K562 (cell line): Measurements from ENCODE around the gene RPTOR. TPM values are rescaled to one million over a fixed set of nuclear protein-coding genes. Genes with fewer than 3 reads are reported as not detected.

Source experiments
- ATAC-seq: fragments of 200-7000 bp; cut with Tn5 transposase; 3 replicates; pipeline ENCODE4 v1.9.1; 2020; ENCODE audit warnings: moderate library complexity
- BruUV-seq: library from RNA; stranded (reverse); fragments of 400-500 nt; replicated peaks from 2 replicates; lab custom pipeline; 2021; lab: Mats Ljungman, UMichigan
- CTCF ChIA-PET: fragments of 300-600 bp; formaldehyde crosslinking; extraction: SDS; loops from one replicate; lab custom pipeline; 2021; ENCODE audit warnings: low intra/inter-chr PET ratio; lab: Yijun Ruan, JAX
- POLR2A ChIA-PET: fragments of 300-600, 350-650 bp; sonication (Branson Sonifier 250); formaldehyde crosslinking; extraction: SDS; loops from one replicate; lab custom pipeline; 2021; ENCODE audit warnings: antibody characterized with exemption, inconsistent platforms; lab: Yijun Ruan, JAX
- DNase-seq, 4 experiments: peaks; one replicate each; pipeline versions ENCODE4 v3.0.0 to v3.0.0-alpha.2; 2011 to 2018; ENCODE audit warnings: low spot score in 3 of 4, mixed read lengths in 3 of 4; ENCODE audit errors: extremely low read depth in 1 of 4
- FAIRE-seq: peaks from 2 replicates; lab custom pipeline; 2011; peaks lifted over from hg19 to GRCh38; lab: Jason Lieb, UNC
- H2AFZ ChIP-seq: 2 replicates; pipeline ENCODE4 v1.6.0; 2011; ENCODE audit warnings: low read depth, low read length, control low read depth, inconsistent platforms
- H3K27ac ChIP-seq: fragments of 200-600 bp; 3 replicates; pipeline ENCODE4 v1.8.0; 2011; ENCODE audit warnings: low read depth, mild to moderate bottlenecking, control low read depth, inconsistent platforms, low read length, moderate library complexity, mixed read lengths; ENCODE audit errors: extremely low read depth
- H3K27me3 ChIP-seq, 2 experiments: fragments of 300-600 bp in 1 of 2; 2 replicates in 1 of 2; 3 replicates in 1 of 2; pipeline versions ENCODE4 v1.6.0 to v1.8.0; 2011; ENCODE audit warnings: inconsistent platforms in 2 of 2, low read length in 2 of 2, mild to moderate bottlenecking in 1 of 2, mixed read lengths in 1 of 2, moderate library complexity in 1 of 2; ENCODE audit not compliant: control insufficient read depth in 2 of 2, insufficient read depth in 2 of 2
- H3K36me3 ChIP-seq: fragments of 300-600 bp; 3 replicates; pipeline ENCODE4 v1.8.0; 2011; ENCODE audit warnings: mild to moderate bottlenecking, low read length, inconsistent platforms; ENCODE audit not compliant: control insufficient read depth, insufficient read depth
- H3K4me1 ChIP-seq, 2 experiments: fragments of 200-600 bp in 1 of 2; replicated peaks in 1 of 2; 2 replicates in 1 of 2; 3 replicates in 1 of 2; pipeline versions ENCODE4 v1.5.1 to v1.8.0; 2011; ENCODE audit warnings: inconsistent platforms in 2 of 2, low read length in 2 of 2, mild to moderate bottlenecking in 1 of 2, mixed read lengths in 1 of 2, moderate library complexity in 1 of 2; ENCODE audit not compliant: control insufficient read depth in 2 of 2, insufficient read depth in 2 of 2
- H3K4me2 ChIP-seq: 2 replicates; pipeline ENCODE4 v1.6.1; 2011; ENCODE audit warnings: low read length, control low read depth, inconsistent platforms, mixed read lengths; ENCODE audit not compliant: insufficient read depth
- H3K4me3 ChIP-seq: fragments of 200-600 bp; sonication (generic), shearing (Covaris generic); 2 replicates; pipeline ENCODE4 v1.5.1; 2016; ENCODE audit warnings: control low read depth, inconsistent platforms
- H3K79me2 ChIP-seq: fragments of 200-600 bp; 3 replicates; pipeline ENCODE4 v1.8.0; 2011; ENCODE audit warnings: low read length, inconsistent platforms; ENCODE audit not compliant: control insufficient read depth, insufficient read depth
- H3K9ac ChIP-seq, 2 experiments: 2 replicates each; pipeline versions ENCODE4 v1.6.0 to v1.6.1; 2011; ENCODE audit warnings: low read depth in 2 of 2, low read length in 2 of 2, control low read depth in 1 of 2, inconsistent platforms in 1 of 2, mild to moderate bottlenecking in 1 of 2, mixed read lengths in 1 of 2; ENCODE audit not compliant: insufficient read depth in 1 of 2
- H3K9me1 ChIP-seq: one replicate; pipeline ENCODE4 v1.6.0; 2011; ENCODE audit warnings: inconsistent platforms, mild to moderate bottlenecking, low read length, moderate library complexity; ENCODE audit not compliant: control insufficient read depth, insufficient read depth
- H3K9me3 ChIP-seq: replicated peaks from 2 replicates; pipeline ENCODE4 v1.5.1; 2011; ENCODE audit warnings: low read depth, low read length, inconsistent platforms; ENCODE audit not compliant: control insufficient read depth, insufficient read depth
- H4K20me1 ChIP-seq: replicated peaks from 2 replicates; pipeline ENCODE4 v1.6.1; 2011; ENCODE audit warnings: low read length, inconsistent platforms, mixed read lengths; ENCODE audit not compliant: control insufficient read depth, insufficient read depth
- RBM22 ChIP-seq: fragments of 200-400 bp; formaldehyde crosslinking; IDR thresholded peaks from 2 replicates; pipeline ENCODE4 v1.6.1; 2018; ENCODE audit warnings: low read length, low read depth; ENCODE audit not compliant: poor library complexity, severe bottlenecking
- WGBS: fragments of 100-300 bp; shearing (Covaris generic); methylation state at CpG from one replicate; pipeline ENCODE4 v1.1.6; 2016; ENCODE audit warnings: low coverage, mixed read lengths; ENCODE audit not compliant: insufficient coverage; ENCODE audit errors: missing lambda C conversion rate; 5-methylcytosine and 5-hydroxymethylcytosine counted together
- in situ Hi-C: fragments of 300-500 bp; cut with MboI; formaldehyde crosslinking; loops from 4 replicates; pipeline ENCODE4 v1.15.0; 2018; ENCODE audit warnings: inconsistent platforms, mixed read lengths
- intact Hi-C: fragments of 100-400 bp; cut with micrococcal nuclease; formaldehyde crosslinking; loops from 2 replicates; pipeline ENCODE4 v1.14.2; 2022
- polyA plus RNA-seq, 8 experiments: library from polyadenylated mRNA; depleted of rRNA in 4 of 8; stranded (reverse) in 5 of 8; unstranded in 3 of 8; fragments of >200 nt; fragmentation: Nextera tagmentation in 2 of 8; fragmentation: Illumina TruSeq in 1 of 8; extraction: Ambion mirVana in 2 of 8; extraction: Trizol in 1 of 8; gene quantifications; 2 replicates each; pipeline versions ENCODE4 v1.2.1 to v1.2.3, GENCODE V29; 2011 to 2014; ENCODE audit warnings: inconsistent platforms in 1 of 8, missing spikeins in 1 of 8
- total RNA-seq, 7 experiments: library from RNA; depleted of rRNA in 6 of 7; stranded (reverse); fragments of >200 nt in 6 of 7; fragmentation: Illumina TruSeq in 2 of 7; extraction: Trizol in 2 of 7; gene quantifications; 2 replicates each; pipeline versions ENCODE4 v1.2.1 to v1.2.3, GENCODE V29; 2011 to 2021; ENCODE audit warnings: low replicate concordance in 1 of 7
- TF ChIP-seq, protein P1 (sequence below): sonication (generic); formaldehyde crosslinking; IDR thresholded peaks from 2 replicates; pipeline ENCODE4 v1.8.1; 2023; ENCODE audit warnings: mild to moderate bottlenecking, missing genetic modification reagents

RPTOR gene
- total and polyA plus RNA-seq, 9 of the 15 experiments (the other 6 are each of a cell fraction or from before 2014, with no cell fraction given) = 0.24 to 54.1 (median 10.2) TPM

DNA sequence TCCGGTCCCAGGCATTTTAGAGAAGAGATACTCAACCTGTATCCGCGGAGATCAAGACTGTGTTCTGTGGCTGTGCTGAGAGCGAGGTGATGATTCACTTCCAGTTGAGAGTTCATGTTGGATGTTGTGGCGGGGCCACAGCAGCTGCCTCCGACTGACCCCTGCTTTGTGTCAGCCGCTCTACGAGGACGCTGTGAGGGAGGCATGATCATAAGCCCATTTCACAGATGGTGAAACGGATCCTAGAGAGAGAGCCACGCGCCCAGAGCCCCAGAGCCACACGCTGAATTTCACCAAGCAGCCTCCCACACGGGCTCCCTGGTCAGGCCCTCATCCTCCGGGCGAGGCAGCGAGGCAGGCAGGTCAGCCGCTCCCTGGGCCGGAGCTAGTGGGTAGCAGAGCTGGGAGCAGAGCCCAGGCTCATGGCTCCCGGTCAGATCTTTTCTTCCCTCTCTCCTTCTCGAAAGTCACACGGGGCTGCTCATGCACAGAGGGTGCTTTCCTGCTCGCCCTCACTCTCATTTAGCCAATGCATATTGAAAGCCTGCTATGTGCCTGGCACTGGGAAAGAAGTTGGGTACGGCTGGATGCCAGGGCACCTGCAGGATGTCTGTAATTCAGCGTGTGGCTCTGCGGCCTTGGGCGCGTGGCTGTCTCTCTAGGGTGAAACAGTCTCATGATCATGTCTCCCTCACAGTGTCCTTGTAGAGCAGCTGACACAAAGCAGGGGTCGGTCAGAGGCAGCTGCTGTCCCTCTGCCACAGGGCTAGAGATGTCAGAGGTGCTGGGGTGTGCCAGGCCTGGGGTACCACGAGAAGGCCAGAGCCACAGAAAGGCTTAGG lies 291.4 kb downstream of the RPTOR start:
- POLR2A ChIA-PET = no interaction called here
- H3K4me2 ChIP-seq = no peak overlapping the region
- in situ Hi-C loops = no loop called here
- H3K4me1 ChIP-seq = peaks cover 14 to 33% of the 10 kb centered on the region in 2 experiments
- no peak overlapping the region for H2AFZ ChIP-seq
- DNase-seq (no peak), FAIRE-seq (no peak), ATAC-seq (no peak)
- H3K36me3 ChIP-seq = peaks cover 24% of the 10 kb centered on the region
- no peak overlapping the region for H3K4me3 ChIP-seq
- no peaks in the 10 kb centered on the region; the same call in 1 of the 2 replicates for H4K20me1 ChIP-seq
- H3K27ac ChIP-seq = no peak overlapping the region
- no peaks in the 10 kb centered on the region for H3K9me1 ChIP-seq
- intact Hi-C loops = no loop called here
- H3K9ac ChIP-seq = peak overlapping the region in 1 of 2 experiments; percentile 55; a peak in 1 of 4 replicates
- BruUV-seq = no TSS peak
- TF ChIP-seq, protein P1, sequence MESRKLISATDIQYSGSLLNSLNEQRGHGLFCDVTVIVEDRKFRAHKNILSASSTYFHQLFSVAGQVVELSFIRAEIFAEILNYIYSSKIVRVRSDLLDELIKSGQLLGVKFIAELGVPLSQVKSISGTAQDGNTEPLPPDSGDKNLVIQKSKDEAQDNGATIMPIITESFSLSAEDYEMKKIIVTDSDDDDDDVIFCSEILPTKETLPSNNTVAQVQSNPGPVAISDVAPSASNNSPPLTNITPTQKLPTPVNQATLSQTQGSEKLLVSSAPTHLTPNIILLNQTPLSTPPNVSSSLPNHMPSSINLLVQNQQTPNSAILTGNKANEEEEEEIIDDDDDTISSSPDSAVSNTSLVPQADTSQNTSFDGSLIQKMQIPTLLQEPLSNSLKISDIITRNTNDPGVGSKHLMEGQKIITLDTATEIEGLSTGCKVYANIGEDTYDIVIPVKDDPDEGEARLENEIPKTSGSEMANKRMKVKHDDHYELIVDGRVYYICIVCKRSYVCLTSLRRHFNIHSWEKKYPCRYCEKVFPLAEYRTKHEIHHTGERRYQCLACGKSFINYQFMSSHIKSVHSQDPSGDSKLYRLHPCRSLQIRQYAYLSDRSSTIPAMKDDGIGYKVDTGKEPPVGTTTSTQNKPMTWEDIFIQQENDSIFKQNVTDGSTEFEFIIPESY (CRISPR knock-in tag) = peak; percentile 70
- no peak for TF ChIP-seq RBM22
- TF ChIP-seq, all 486 proteins: peak for 1
- Histone ChIP-seq H3K79me2 (no peaks in the 10 kb centered on the region), H3K27me3 (no peaks in the 10 kb centered on the region), H3K9me3 (peaks cover 6% of the 10 kb centered on the region; the same call in 1 of the 2 replicates)
- 94% methylated on average over 29 of the region's 30 CpGs for WGBS
- CTCF ChIA-PET = no interaction called here
